Smooth muscle cell (in vitro differentiated cells): ENCODE measurements around the gene MLN. TPM values are rescaled to one million over a fixed set of nuclear protein-coding genes. Genes with fewer than 3 reads are reported as not detected.

Source experiments
- DNase-seq: peaks from one replicate; lab custom pipeline; 2025; ENCODE audit not compliant: unreplicated experiment; lab: John Stamatoyannopoulos, UW
- H2AFZ ChIP-seq: fragments of 200-600 bp; sonication (generic); 2 replicates; pipeline ENCODE4 v1.6.0; 2016; ENCODE audit warnings: antibody characterized with exemption, low read depth, mild to moderate bottlenecking
- H3F3A ChIP-seq: fragments of 200-600 bp; sonication (generic); 2 replicates; pipeline ENCODE4 v1.6.0; 2017; ENCODE audit warnings: antibody characterized with exemption, low read depth
- H3K27ac ChIP-seq: fragments of 200-600 bp; sonication (generic); 2 replicates; pipeline ENCODE4 v1.5.1; 2016; ENCODE audit warnings: low read depth, mild to moderate bottlenecking
- H3K27me3 ChIP-seq: fragments of 200-600 bp; sonication (generic); 2 replicates; pipeline ENCODE4 v1.6.1; 2016; ENCODE audit warnings: low read depth, mild to moderate bottlenecking
- H3K36me3 ChIP-seq: fragments of 200-600 bp; sonication (generic); 2 replicates; pipeline ENCODE4 v1.5.1; 2016; ENCODE audit warnings: low read depth
- H3K4me1 ChIP-seq: fragments of 200-600 bp; sonication (generic); 2 replicates; pipeline ENCODE4 v1.5.1; 2016; ENCODE audit warnings: low read depth
- H3K4me2 ChIP-seq: fragments of 200-600 bp; sonication (generic); 2 replicates; pipeline ENCODE4 v1.6.0; 2016; ENCODE audit warnings: mild to moderate bottlenecking
- H3K4me3 ChIP-seq: fragments of 200-600 bp; sonication (generic); 2 replicates; pipeline ENCODE4 v1.5.1; 2016; ENCODE audit warnings: mild to moderate bottlenecking
- H3K79me2 ChIP-seq: fragments of 200-600 bp; sonication (generic); 2 replicates; pipeline ENCODE4 v1.6.0; 2016; ENCODE audit warnings: low read depth, mild to moderate bottlenecking
- H3K9ac ChIP-seq: fragments of 200-600 bp; sonication (generic); 2 replicates; pipeline ENCODE4 v1.6.0; 2016; ENCODE audit warnings: low read depth
- H3K9me3 ChIP-seq: fragments of 200-600 bp; sonication (generic); replicated peaks from 2 replicates; pipeline ENCODE4 v1.5.1; 2016; ENCODE audit warnings: low read depth
- H4K20me1 ChIP-seq: fragments of 200-600 bp; sonication (generic); 2 replicates; pipeline ENCODE4 v1.6.0; 2016; ENCODE audit warnings: low read depth
- CTCF ChIP-seq: fragments of 200-600 bp; sonication (generic); IDR thresholded peaks from 2 replicates; pipeline ENCODE4 v1.5.1; 2017; ENCODE audit warnings: borderline replicate concordance, mild to moderate bottlenecking, antibody characterized with exemption; ENCODE audit not compliant: insufficient read depth, poor library complexity, severe bottlenecking
- WGBS: methylation state at CpG from one replicate; pipeline ENCODE4 v1.1.7; 2016; ENCODE audit warnings: low lambda C conversion rate; 5-methylcytosine and 5-hydroxymethylcytosine counted together
- polyA plus RNA-seq: library from polyadenylated mRNA; unstranded; fragments of >200 nt; fragmentation: Nextera tagmentation; extraction: Ambion mirVana; gene quantifications from 2 replicates; pipeline ENCODE4 v1.2.1, GENCODE V29; 2016
- total RNA-seq: library from RNA; depleted of rRNA; stranded (reverse); fragments of >200 nt; gene quantifications from 2 replicates; pipeline ENCODE4 v1.2.3, GENCODE V29; 2014

MLN gene
- total and polyA plus RNA-seq, 2 experiments from 2014 or later = not detected

- H3K4me2 ChIP-seq = peak overlapping the region; percentile 86
- no peak for DNase-seq
- H3K27me3 ChIP-seq = no peaks in the 10 kb centered on the region
- no peak overlapping the region for H2AFZ ChIP-seq
- H3F3A ChIP-seq = peaks cover 4% of the 10 kb centered on the region
- H3K4me1 ChIP-seq = peaks cover 27% of the 10 kb centered on the region
- no peak for TF ChIP-seq CTCF
- 53% methylated on average over 3 of the region's 3 CpGs for whole genome bisulfite sequencing
- no peaks in the 10 kb centered on the region for H3K9me3 ChIP-seq
- H3K36me3 ChIP-seq = no peaks in the 10 kb centered on the region
- peaks cover 34% of the 10 kb centered on the region for H3K79me2 ChIP-seq
- peak overlapping the region; percentile 86 for H3K27ac ChIP-seq
- peak overlapping the region; percentile 94 for H3K9ac ChIP-seq
- H4K20me1 ChIP-seq = peaks cover 59% of the 10 kb centered on the region
- H3K4me3 ChIP-seq = no peak overlapping the region
These were observed 17.1 kb downstream of the MLN start for GRCh38 chr6:33786736-33787135.

- Histone ChIP-seq H2AFZ (no peak overlapping the region), H3K36me3 (no peaks in the 10 kb centered on the region), H3F3A (peaks cover 4% of the 10 kb centered on the region), H4K20me1 (peaks cover 68% of the 10 kb centered on the region), H3K9ac (no peak overlapping the region), H3K79me2 (peaks cover 34% of the 10 kb centered on the region), H3K27ac (peak overlapping the region; percentile 42), H3K27me3 (no peaks in the 10 kb centered on the region), H3K9me3 (no peaks in the 10 kb centered on the region), H3K4me2 (peak overlapping the region; percentile 45), H3K4me3 (no peak overlapping the region), H3K4me1 (peaks cover 35% of the 10 kb centered on the region)
- no peak for TF ChIP-seq CTCF
- 43% methylated on average over 3 of the region's 3 CpGs for WGBS
- no peak for DNase-seq
These were observed 18.0 kb downstream of the MLN start for GRCh38 chr6:33785778-33786177.

GRCh38 chr6:33784787-33785186 lies 19.0 kb downstream of the MLN start:
- Histone ChIP-seq H3K27me3 (no peaks in the 10 kb centered on the region), H3K79me2 (peaks cover 34% of the 10 kb centered on the region), H3K36me3 (peaks cover 4% of the 10 kb centered on the region), H3K4me2 (no peak overlapping the region), H3F3A (peaks cover 4% of the 10 kb centered on the region), H4K20me1 (peaks cover 71% of the 10 kb centered on the region), H3K9me3 (no peaks in the 10 kb centered on the region), H3K9ac (no peak overlapping the region), H2AFZ (no peak overlapping the region), H3K27ac (peak overlapping the region; percentile 42), H3K4me3 (no peak overlapping the region), H3K4me1 (peaks cover 36% of the 10 kb centered on the region)
- no peak for DNase-seq
- WGBS = 65% methylated on average over 13 of the region's 13 CpGs
- TF ChIP-seq CTCF = no peak

- Histone ChIP-seq H3K4me1 (peaks cover 40% of the 10 kb centered on the region), H3K9ac (no peak overlapping the region), H3K27ac (no peak overlapping the region), H2AFZ (no peak overlapping the region), H3K79me2 (peaks cover 34% of the 10 kb centered on the region), H4K20me1 (peaks cover 71% of the 10 kb centered on the region), H3K4me2 (no peak overlapping the region), H3K9me3 (no peaks in the 10 kb centered on the region), H3K4me3 (no peak overlapping the region), H3K36me3 (peaks cover 9% of the 10 kb centered on the region), H3F3A (peaks cover 4% of the 10 kb centered on the region), H3K27me3 (no peaks in the 10 kb centered on the region)
- 92% methylated on average over 10 of the region's 10 CpGs for WGBS
- no peak for TF ChIP-seq CTCF
- DNase-seq = no peak
These were observed 19.9 kb downstream of the MLN start for GRCh38 chr6:33783781-33784520.
